ENCODE data around the gene CUBN.
A peak's percentile ranks its signal among the peaks of the same experiment; 100 is the strongest.

The CUBN gene

GRCh38 chr10:16822726-16823360 lies 306.8 kb downstream of the CUBN start:
- DNase-seq (ENCODE audit: low read depth), result no peak

GRCh38 chr10:16822027-16822426 lies 307.6 kb downstream of the CUBN start:
- no peak for DNase-seq (ENCODE audit: low read depth)

GRCh38 chr10:16820421-16820820 lies 309.2 kb downstream of the CUBN start:
- no peak for DNase-seq (ENCODE audit: low read depth)

- DNase-seq (ENCODE audit: low read depth), result no peak
These were observed 309.6 kb downstream of the CUBN start for GRCh38 chr10:16820018-16820417.

- DNase-seq (ENCODE audit: low read depth), result no peak
These were observed 310.2 kb downstream of the CUBN start for GRCh38 chr10:16819436-16819835.

- DNase-seq (ENCODE audit: low read depth), result no peak
These were observed 310.6 kb downstream of the CUBN start for GRCh38 chr10:16819026-16819425.

GRCh38 chr10:16817125-16818019 lies 312.2 kb downstream of the CUBN start, which contains the start of gene RSU1:
TSS of gene RSU1 (minus strand) at chr10:16817424. CDS start at chr10:16817081, 343 bp downstream.
- peak; percentile 99 for DNase-seq (ENCODE audit: low read depth)

- DNase-seq (ENCODE audit: low read depth), result no peak
These were observed 312.8 kb downstream of the CUBN start for GRCh38 chr10:16816830-16817124.

- DNase-seq (ENCODE audit: low read depth), result no peak
These were observed 313.4 kb downstream of the CUBN start for GRCh38 chr10:16816171-16816570.

- no peak for DNase-seq (ENCODE audit: low read depth)
These were observed 315.6 kb downstream of the CUBN start for GRCh38 chr10:16814012-16814411.

- no peak for DNase-seq (ENCODE audit: low read depth)
These were observed 316.9 kb downstream of the CUBN start for GRCh38 chr10:16812676-16813075.

- DNase-seq (ENCODE audit: low read depth), result no peak
These were observed 317.8 kb downstream of the CUBN start for GRCh38 chr10:16811765-16812164.

- no peak for DNase-seq (ENCODE audit: low read depth)
These were observed 318.3 kb downstream of the CUBN start for GRCh38 chr10:16811292-16811691.

GRCh38 chr10:16809074-16809718 lies 320.4 kb downstream of the CUBN start:
- DNase-seq (ENCODE audit: low read depth), result no peak

- DNase-seq (ENCODE audit: low read depth), result no peak
These were observed 325.5 kb downstream of the CUBN start for GRCh38 chr10:16804123-16804522.

GRCh38 chr10:16803464-16803863 lies 326.1 kb downstream of the CUBN start:
- DNase-seq (ENCODE audit: low read depth), result no peak

- no peak for DNase-seq (ENCODE audit: low read depth)
These were observed 330.0 kb downstream of the CUBN start for GRCh38 chr10:16799621-16800020.

GRCh38 chr10:16798571-16798970 lies 331.0 kb downstream of the CUBN start:
- no peak for DNase-seq (ENCODE audit: low read depth)

- no peak for DNase-seq (ENCODE audit: low read depth)
These were observed 334.1 kb downstream of the CUBN start for GRCh38 chr10:16795410-16796073.

- no peak for DNase-seq (ENCODE audit: low read depth)
These were observed 335.6 kb downstream of the CUBN start for GRCh38 chr10:16794005-16794404.

GRCh38 chr10:16792675-16793074 lies 336.9 kb downstream of the CUBN start:
- peak; percentile 22 for DNase-seq (ENCODE audit: low read depth)

- DNase-seq (ENCODE audit: low read depth), result no peak
These were observed 339.8 kb downstream of the CUBN start for GRCh38 chr10:16789765-16790164.

- DNase-seq (ENCODE audit: low read depth), result no peak
These were observed 340.4 kb downstream of the CUBN start for GRCh38 chr10:16789261-16789660.
